CD4-positive, alpha-beta T cell treated with Interleukin-6 at 100 ng/mL for 8 hours (primary cell): Measurements from ENCODE around the gene KRTAP9-3.
"Not testable (repeated sequence)": the region's sequence is repeated elsewhere in the genome, so short reads cannot be mapped to it uniquely, and the experiment has no call there.

ENCODE experiments used
- DNase-seq: peaks from one replicate; pipeline ENCODE4 v3.0.0-alpha.2; 2020; ENCODE audit warnings: mixed read lengths, low spot score

Gene KRTAP9-3

GRCh38 chr17:41232399-41233105, at the start of gene KRTAP9-3:
Gene KRTAP9-3 (plus strand): TSS chr17:41232449. CDS start chr17:41232502, 53 bp downstream.
- DNase-seq, result not testable (repeated sequence)

- DNase-seq, result no peak
Observed at GRCh38 chr17:41184480-41184961, 47.7 kb upstream of the KRTAP9-3 start, which contains the start of gene KRTAP4-1. Gene KRTAP4-1 (minus strand): TSS chr17:41184911. CDS start chr17:41184854, 57 bp downstream.

GRCh38 chr17:41185001-41185400, 47.2 kb upstream of the KRTAP9-3 start:
- DNase-seq, result no peak

- no peak for DNase-seq
Observed at GRCh38 chr17:41186872-41187271, 45.4 kb upstream of the KRTAP9-3 start.

GRCh38 chr17:41189837-41190318, 42.4 kb upstream of the KRTAP9-3 start, which contains the start of gene KRTAP9-1:
Gene KRTAP9-1 (plus strand): TSS chr17:41189887. CDS start chr17:41189887, 0 bp downstream.
- not testable (repeated sequence) for DNase-seq

- DNase-seq, result no peak
Observed at GRCh38 chr17:41190328-41190727, 41.9 kb upstream of the KRTAP9-3 start.

GRCh38 chr17:41196068-41196467, 36.2 kb upstream of the KRTAP9-3 start:
- no peak for DNase-seq

- no peak for DNase-seq
Observed at GRCh38 chr17:41199421-41200078, 32.7 kb upstream of the KRTAP9-3 start.

- DNase-seq, result no peak
Observed at GRCh38 chr17:41211845-41212466, 20.3 kb upstream of the KRTAP9-3 start.

- no peak for DNase-seq
Observed at GRCh38 chr17:41212524-41213169, 19.6 kb upstream of the KRTAP9-3 start.

GRCh38 chr17:41215681-41216080, 16.6 kb upstream of the KRTAP9-3 start:
- no peak for DNase-seq

- DNase-seq, result no peak
Observed at GRCh38 chr17:41223821-41224220, 8.4 kb upstream of the KRTAP9-3 start.

- DNase-seq, result no peak
Observed at GRCh38 chr17:41226051-41226450, 6.2 kb upstream of the KRTAP9-3 start.

- not testable (repeated sequence) for DNase-seq
Observed at GRCh38 chr17:41226598-41227095, 5.6 kb upstream of the KRTAP9-3 start, which contains the start of gene KRTAP9-2. Gene KRTAP9-2 (plus strand): TSS chr17:41226648. CDS start chr17:41226655, 7 bp downstream.

GRCh38 chr17:41230094-41230493, 2.2 kb upstream of the KRTAP9-3 start:
- no peak for DNase-seq

GRCh38 chr17:41231731-41232130, 518 bp upstream of the KRTAP9-3 start:
- no peak for DNase-seq

GRCh38 chr17:41237116-41237515, 4.9 kb downstream of the KRTAP9-3 start:
- DNase-seq, result not testable (repeated sequence)

GRCh38 chr17:41237949-41238437, 5.7 kb downstream of the KRTAP9-3 start, which contains the start of gene KRTAP9-8:
Gene KRTAP9-8 (plus strand): TSS chr17:41237999. CDS start chr17:41238052, 53 bp downstream.
- DNase-seq, result not testable (repeated sequence)

- DNase-seq, result not testable (repeated sequence)
Observed at GRCh38 chr17:41246995-41247787, 14.9 kb downstream of the KRTAP9-3 start.

- not testable (repeated sequence) for DNase-seq
Observed at GRCh38 chr17:41249637-41250240, 17.5 kb downstream of the KRTAP9-3 start, which contains the start of gene KRTAP9-4. Gene KRTAP9-4 (plus strand): TSS chr17:41249687. CDS start chr17:41249721, 34 bp downstream.
